Measurements from ENCODE around the gene TDRD3. TPM values are rescaled to one million over a fixed set of nuclear protein-coding genes. Genes with fewer than 3 reads are reported as not detected.

TDRD3 gene
- polyA plus RNA-seq, 1 of the 3 experiments (the other 2 are of a cell fraction) = 3.8 TPM

DNA sequence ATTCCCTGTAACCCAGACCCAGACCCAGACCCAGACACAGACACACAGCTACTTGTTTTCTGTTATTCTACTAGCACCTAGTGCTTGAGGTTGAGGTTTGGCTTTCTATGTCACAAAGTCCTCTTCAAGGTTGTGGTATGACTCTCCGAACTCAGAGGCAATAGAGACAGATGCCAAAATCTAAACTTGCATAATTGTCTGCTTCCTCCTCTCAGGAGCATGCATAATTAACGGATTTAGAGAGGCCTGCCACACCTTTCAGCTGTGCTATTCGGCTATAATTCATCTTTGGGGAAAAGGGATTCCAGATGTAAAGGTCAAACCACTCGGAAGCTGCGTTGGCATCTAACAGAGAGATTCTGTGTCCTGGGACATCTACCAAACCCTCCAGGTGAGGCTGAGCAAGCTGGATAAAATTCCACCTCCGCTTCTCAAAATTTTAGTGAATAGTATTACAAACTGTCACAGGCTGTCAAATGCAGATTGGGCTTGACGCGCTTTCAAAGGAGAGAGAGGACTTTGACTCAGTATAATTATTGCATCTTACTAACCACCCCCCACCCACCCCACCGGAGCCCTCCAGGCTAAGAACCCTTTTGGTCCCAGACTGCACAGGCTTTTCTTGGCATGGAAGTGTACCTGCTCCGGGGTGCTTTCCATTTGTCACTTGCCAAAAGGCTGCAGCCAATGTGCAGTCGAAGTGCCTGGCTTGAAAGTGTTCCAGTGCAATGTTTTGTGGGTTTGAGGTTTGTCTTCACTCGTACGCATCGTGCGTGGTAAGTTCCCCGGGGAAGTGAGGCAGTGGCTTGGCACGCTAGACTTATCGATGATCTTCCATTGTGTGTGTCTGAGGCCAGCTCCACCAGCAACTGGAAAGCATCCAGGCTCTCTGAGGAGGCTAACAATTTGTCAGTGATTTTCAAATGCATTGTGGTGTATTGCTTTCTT, 194.1 kb downstream of the TDRD3 start:
- WGBS (ENCODE audit: low lambda C conversion rate) = 56% methylated on average over 17 of the region's 18 CpGs
- no peaks in the 10 kb centered on the region for H3K36me3 ChIP-seq (replicated peaks in 1 of 2; ENCODE audit: control insufficient read depth in 1 of 2, insufficient read depth in 2 of 2, low read length in 1 of 2)
- H2AFZ ChIP-seq (ENCODE audit: low read depth) = no peak overlapping the region
- H3K4me1 ChIP-seq (ENCODE audit: control insufficient read depth in 1 of 2, insufficient read depth in 2 of 2, low read depth in 1 of 2, low read length in 1 of 2) = no peaks in the 10 kb centered on the region
- H3K79me2 ChIP-seq (ENCODE audit: insufficient read depth) = no peaks in the 10 kb centered on the region
- no peaks in the 10 kb centered on the region for H3F3A ChIP-seq (replicated peaks; ENCODE audit: insufficient read depth)
- H3K9ac ChIP-seq = no peak overlapping the region
- no peaks in the 10 kb centered on the region for H3K9me3 ChIP-seq
- H3K9me2 ChIP-seq = no peaks in the 10 kb centered on the region
- TF ChIP-seq POLR2AphosphoS5 (IDR thresholded peaks at IDR 0.05; ENCODE audit: low read depth, low read length) (no peak), NFIC (IDR thresholded peaks at IDR 0.05; ENCODE audit: borderline replicate concordance) (no peak), SIN3A (IDR thresholded peaks at IDR 0.05; ENCODE audit: borderline replicate concordance, low read depth, low read length) (no peak), GABPA (IDR thresholded peaks at IDR 0.05; ENCODE audit: low read depth) (no peak), FOXM1 (IDR thresholded peaks at IDR 0.05; ENCODE audit: low read depth) (no peak), YY1 (IDR thresholded peaks at IDR 0.05; ENCODE audit: low read depth) (no peak), TAF1 (IDR thresholded peaks at IDR 0.05; ENCODE audit: borderline replicate concordance, low read depth, low read length) (no peak), CHD2 (IDR thresholded peaks at IDR 0.05; ENCODE audit: low read length, partially characterized antibody) (no peak), USF1 (IDR thresholded peaks at IDR 0.05; ENCODE audit: borderline replicate concordance, low read depth) (no peak), SMC3 (IDR thresholded peaks at IDR 0.05; ENCODE audit: low read depth, low read length) (no peak), MEF2A (IDR thresholded peaks at IDR 0.05; ENCODE audit: borderline replicate concordance, low read depth) (no peak)
- TF ChIP-seq, protein P1, sequence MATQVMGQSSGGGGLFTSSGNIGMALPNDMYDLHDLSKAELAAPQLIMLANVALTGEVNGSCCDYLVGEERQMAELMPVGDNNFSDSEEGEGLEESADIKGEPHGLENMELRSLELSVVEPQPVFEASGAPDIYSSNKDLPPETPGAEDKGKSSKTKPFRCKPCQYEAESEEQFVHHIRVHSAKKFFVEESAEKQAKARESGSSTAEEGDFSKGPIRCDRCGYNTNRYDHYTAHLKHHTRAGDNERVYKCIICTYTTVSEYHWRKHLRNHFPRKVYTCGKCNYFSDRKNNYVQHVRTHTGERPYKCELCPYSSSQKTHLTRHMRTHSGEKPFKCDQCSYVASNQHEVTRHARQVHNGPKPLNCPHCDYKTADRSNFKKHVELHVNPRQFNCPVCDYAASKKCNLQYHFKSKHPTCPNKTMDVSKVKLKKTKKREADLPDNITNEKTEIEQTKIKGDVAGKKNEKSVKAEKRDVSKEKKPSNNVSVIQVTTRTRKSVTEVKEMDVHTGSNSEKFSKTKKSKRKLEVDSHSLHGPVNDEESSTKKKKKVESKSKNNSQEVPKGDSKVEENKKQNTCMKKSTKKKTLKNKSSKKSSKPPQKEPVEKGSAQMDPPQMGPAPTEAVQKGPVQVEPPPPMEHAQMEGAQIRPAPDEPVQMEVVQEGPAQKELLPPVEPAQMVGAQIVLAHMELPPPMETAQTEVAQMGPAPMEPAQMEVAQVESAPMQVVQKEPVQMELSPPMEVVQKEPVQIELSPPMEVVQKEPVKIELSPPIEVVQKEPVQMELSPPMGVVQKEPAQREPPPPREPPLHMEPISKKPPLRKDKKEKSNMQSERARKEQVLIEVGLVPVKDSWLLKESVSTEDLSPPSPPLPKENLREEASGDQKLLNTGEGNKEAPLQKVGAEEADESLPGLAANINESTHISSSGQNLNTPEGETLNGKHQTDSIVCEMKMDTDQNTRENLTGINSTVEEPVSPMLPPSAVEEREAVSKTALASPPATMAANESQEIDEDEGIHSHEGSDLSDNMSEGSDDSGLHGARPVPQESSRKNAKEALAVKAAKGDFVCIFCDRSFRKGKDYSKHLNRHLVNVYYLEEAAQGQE (IDR thresholded peaks at IDR 0.05; ENCODE audit: low read depth, low read length) = no peak
- TF ChIP-seq, protein P2, sequence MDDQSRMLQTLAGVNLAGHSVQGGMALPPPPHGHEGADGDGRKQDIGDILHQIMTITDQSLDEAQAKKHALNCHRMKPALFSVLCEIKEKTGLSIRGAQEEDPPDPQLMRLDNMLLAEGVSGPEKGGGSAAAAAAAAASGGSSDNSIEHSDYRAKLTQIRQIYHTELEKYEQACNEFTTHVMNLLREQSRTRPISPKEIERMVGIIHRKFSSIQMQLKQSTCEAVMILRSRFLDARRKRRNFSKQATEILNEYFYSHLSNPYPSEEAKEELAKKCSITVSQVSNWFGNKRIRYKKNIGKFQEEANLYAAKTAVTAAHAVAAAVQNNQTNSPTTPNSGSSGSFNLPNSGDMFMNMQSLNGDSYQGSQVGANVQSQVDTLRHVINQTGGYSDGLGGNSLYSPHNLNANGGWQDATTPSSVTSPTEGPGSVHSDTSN (IDR thresholded peaks at IDR 0.05) = no peak
- TF ChIP-seq, protein P3, sequence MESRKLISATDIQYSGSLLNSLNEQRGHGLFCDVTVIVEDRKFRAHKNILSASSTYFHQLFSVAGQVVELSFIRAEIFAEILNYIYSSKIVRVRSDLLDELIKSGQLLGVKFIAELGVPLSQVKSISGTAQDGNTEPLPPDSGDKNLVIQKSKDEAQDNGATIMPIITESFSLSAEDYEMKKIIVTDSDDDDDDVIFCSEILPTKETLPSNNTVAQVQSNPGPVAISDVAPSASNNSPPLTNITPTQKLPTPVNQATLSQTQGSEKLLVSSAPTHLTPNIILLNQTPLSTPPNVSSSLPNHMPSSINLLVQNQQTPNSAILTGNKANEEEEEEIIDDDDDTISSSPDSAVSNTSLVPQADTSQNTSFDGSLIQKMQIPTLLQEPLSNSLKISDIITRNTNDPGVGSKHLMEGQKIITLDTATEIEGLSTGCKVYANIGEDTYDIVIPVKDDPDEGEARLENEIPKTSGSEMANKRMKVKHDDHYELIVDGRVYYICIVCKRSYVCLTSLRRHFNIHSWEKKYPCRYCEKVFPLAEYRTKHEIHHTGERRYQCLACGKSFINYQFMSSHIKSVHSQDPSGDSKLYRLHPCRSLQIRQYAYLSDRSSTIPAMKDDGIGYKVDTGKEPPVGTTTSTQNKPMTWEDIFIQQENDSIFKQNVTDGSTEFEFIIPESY (IDR thresholded peaks at IDR 0.05; ENCODE audit: borderline replicate concordance, low read depth) = no peak
- TF ChIP-seq, protein P4, sequence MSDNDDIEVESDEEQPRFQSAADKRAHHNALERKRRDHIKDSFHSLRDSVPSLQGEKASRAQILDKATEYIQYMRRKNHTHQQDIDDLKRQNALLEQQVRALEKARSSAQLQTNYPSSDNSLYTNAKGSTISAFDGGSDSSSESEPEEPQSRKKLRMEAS (IDR thresholded peaks at IDR 0.05; ENCODE audit: low read depth) = no peak
- no peak for DNase-seq
- no peaks in the 10 kb centered on the region for H4K20me1 ChIP-seq (ENCODE audit: insufficient read depth)
- no peaks in the 10 kb centered on the region for H3K27me3 ChIP-seq (ENCODE audit: insufficient read depth)
- ChIA-PET POLR2A (no interaction called here), CTCF (interaction anchor here (1.0 kb wide), 1 partner anchor 9 kb away, joined by 3 read pairs; no protein-coding TSS in a partner anchor)
- no peak overlapping the region for H3K4me3 ChIP-seq (ENCODE audit: low read depth in 2 of 2, low read length in 1 of 2)
- H3K27ac ChIP-seq (ENCODE audit: low read depth in 2 of 2, low read length in 1 of 2) = no peak overlapping the region
- no peak overlapping the region for H3K4me2 ChIP-seq
